T-helper 1 cell treated with Interleukin-12 subunit alpha and Interleukin-12 subunit beta and Interleukin-4 antibody, amounts not matched to agents 30 μg/mL and 1 μg/mL, for 36 hours (primary cell): ENCODE results near the gene EXTL1.

ENCODE experiments used
- H3K27ac Mint-ChIP-seq: one replicate; pipeline ENCODE4 v1.8.0; 2021; ENCODE audit warnings: mild to moderate bottlenecking, mixed read lengths
- H3K27me3 Mint-ChIP-seq: one replicate; pipeline ENCODE4 v1.8.0; 2021; ENCODE audit warnings: low read depth, mixed read lengths
- H3K36me3 Mint-ChIP-seq: one replicate; pipeline ENCODE4 v1.8.0; 2021; ENCODE audit warnings: low read depth, mixed read lengths
- H3K4me1 Mint-ChIP-seq: one replicate; pipeline ENCODE4 v1.8.0; 2021; ENCODE audit warnings: low read depth, mixed read lengths
- H3K4me3 Mint-ChIP-seq: one replicate; pipeline ENCODE4 v1.8.0; 2021; ENCODE audit warnings: mild to moderate bottlenecking, moderate library complexity, mixed read lengths
- H3K9me3 Mint-ChIP-seq: one replicate; pipeline ENCODE4 v1.8.0; 2021; ENCODE audit warnings: mixed read lengths

EXTL1 gene

DNA sequence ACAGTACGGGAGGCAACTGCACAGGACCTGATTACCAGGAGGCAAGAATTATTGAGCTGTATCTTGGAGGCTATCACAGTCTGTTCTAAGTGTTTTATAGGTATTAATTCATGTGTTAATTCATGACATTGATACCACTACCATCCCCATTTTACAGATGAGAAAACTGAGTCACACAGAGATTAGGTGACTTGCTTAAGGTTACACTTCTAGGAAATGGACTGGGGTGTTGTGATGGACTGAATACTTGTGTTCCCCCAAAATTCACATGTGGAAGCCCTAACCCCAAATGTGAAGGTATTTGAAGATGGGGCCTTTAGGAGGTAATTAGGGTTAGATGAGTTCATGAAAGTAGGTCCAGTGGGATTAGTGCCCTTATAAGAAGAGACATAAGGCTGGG, 55.9 kb downstream of the EXTL1 start:
- H3K4me1 Mint-ChIP-seq, result peaks cover 11% of the 10 kb centered on the region
- no peaks in the 10 kb centered on the region for H3K9me3 Mint-ChIP-seq
- no peak overlapping the region for H3K4me3 Mint-ChIP-seq
- H3K27ac Mint-ChIP-seq, result no peak overlapping the region
- H3K27me3 Mint-ChIP-seq, result peaks cover 34% of the 10 kb centered on the region
- no peaks in the 10 kb centered on the region for H3K36me3 Mint-ChIP-seq

DNA sequence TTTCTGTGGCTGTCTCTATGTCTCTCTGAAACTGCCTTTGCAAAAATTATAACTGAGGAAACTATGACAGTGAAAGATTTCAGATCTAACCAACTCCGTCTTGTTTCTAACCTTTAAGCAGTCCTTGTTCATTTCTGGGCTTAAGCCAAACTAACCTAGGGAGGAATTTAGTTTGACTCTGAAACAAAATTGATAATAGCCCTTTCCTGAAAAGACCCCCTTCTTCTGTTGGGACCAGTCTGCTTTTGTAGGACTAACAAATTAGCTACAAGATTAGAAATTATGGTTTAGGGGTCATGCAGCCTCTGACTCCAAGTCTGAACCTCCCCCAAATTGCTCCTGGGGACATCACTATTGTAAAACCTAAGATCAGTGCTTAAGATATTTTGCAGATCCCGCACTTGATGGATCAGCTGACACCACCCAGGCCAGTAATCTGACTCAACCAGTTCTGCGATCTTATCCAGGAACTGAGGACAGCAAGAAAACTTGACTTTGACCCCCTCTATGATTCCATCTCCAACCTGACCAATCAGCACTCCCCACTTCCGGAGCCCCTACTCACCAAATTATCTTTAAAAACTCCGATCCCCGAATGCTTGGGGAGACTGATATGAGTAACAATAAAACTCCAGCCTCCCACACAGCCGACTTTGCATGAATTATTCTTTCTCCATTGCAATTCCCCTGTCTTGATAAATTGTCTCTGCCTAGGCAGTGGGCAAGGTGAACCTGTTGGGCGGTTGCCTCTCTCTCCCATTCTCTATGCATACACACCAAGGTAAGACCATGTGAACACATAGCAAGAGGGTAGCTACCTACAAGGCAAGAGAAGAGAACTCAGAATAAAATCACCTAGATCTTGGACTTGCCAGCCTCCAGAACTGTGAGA, 57.0 kb downstream of the EXTL1 start:
- Mint-ChIP-seq H3K4me3 (no peak overlapping the region), H3K36me3 (no peaks in the 10 kb centered on the region), H3K9me3 (no peaks in the 10 kb centered on the region), H3K4me1 (peaks cover 11% of the 10 kb centered on the region), H3K27me3 (peaks cover 24% of the 10 kb centered on the region), H3K27ac (no peak overlapping the region)

DNA sequence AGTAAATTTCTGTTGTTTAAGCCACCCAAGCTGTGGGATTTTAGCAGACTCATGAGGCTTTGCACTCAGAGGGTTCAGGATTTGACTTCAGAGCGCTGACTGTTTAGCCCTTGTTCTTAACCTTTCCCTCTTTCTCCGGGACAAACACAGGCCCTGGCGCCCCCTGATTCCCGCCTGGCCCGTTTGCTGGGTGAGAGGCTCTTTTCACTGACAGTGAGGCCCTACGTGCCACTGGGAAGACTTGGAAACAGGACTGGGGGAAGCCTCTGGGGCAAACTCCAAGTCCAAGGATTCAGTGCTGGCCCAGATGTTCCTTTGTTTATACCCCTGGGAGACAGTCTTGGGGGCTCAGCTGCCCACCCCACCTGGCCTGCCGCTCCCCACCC, 57.6 kb downstream of the EXTL1 start:
- Mint-ChIP-seq H3K9me3 (no peaks in the 10 kb centered on the region), H3K36me3 (no peaks in the 10 kb centered on the region), H3K27me3 (peaks cover 23% of the 10 kb centered on the region), H3K27ac (no peak overlapping the region), H3K4me3 (no peak overlapping the region), H3K4me1 (peaks cover 11% of the 10 kb centered on the region)

DNA sequence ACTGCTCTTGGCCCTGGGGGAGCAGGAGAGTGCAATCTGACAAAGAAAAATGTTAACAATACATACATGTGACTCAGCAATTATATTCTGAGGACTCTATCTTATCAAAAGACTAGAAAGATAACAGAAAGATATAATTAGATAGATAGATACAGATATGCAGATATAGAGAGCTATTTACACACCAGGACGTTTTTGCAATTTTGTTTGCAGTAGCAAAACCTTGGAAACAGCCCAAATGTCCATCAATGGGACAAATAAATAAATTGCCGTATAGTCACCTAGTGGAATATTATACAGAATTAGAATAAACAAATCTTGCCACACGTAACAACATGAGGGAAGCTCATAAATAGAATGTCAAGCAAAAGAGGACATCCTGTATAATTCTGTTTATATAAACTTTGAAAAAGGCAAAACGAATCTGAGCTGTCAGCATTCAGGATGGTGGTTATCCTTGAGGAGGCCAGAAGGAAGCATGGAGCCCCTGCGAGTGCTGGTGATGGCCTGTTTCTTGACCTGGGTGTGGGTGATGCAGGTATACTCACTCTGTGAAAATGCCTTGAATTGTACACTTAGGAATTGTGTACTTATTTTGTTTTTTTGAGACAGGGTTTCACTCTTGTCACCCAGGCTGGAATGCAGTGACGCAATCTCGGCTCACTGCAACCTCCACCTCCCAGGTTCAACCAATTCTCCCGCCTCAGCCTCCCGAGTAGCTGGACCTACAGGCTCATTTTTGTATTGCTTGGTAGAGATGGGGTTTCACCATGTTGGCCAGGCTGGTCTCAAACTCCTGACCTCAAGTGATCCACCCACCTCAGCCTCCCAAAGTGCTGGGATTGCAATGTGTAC, 58.6 kb downstream of the EXTL1 start:
- no peaks in the 10 kb centered on the region for H3K9me3 Mint-ChIP-seq
- H3K4me1 Mint-ChIP-seq, result peaks cover 11% of the 10 kb centered on the region
- no peaks in the 10 kb centered on the region for H3K36me3 Mint-ChIP-seq
- H3K4me3 Mint-ChIP-seq, result no peak overlapping the region
- H3K27me3 Mint-ChIP-seq, result peaks cover 27% of the 10 kb centered on the region
- H3K27ac Mint-ChIP-seq, result no peak overlapping the region

GRCh38 chr1:26081267-26082019, 59.9 kb downstream of the EXTL1 start:
- Mint-ChIP-seq H3K27me3 (peaks cover 31% of the 10 kb centered on the region), H3K9me3 (no peaks in the 10 kb centered on the region), H3K27ac (no peak overlapping the region), H3K4me3 (no peak overlapping the region), H3K4me1 (no peaks in the 10 kb centered on the region), H3K36me3 (no peaks in the 10 kb centered on the region)

DNA sequence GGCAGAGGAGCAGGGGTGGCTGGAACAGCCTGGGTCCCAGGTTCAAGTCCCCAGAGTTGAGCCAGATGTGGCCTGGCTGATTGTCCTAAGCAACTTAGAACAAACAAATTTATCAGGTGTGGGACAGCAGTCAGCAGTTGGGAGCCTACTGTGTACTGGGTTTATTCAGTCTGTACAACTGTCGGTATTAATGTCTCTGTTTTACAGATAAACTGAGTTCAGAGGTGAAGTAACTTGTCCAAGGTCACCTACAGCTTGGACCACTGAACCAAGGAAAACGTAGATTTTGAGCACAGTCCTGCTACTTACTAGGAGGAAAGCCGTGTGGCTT, 60.4 kb downstream of the EXTL1 start:
- Mint-ChIP-seq H3K9me3 (no peaks in the 10 kb centered on the region), H3K36me3 (no peaks in the 10 kb centered on the region), H3K4me3 (no peak overlapping the region), H3K4me1 (no peaks in the 10 kb centered on the region), H3K27me3 (peaks cover 28% of the 10 kb centered on the region), H3K27ac (no peak overlapping the region)

DNA sequence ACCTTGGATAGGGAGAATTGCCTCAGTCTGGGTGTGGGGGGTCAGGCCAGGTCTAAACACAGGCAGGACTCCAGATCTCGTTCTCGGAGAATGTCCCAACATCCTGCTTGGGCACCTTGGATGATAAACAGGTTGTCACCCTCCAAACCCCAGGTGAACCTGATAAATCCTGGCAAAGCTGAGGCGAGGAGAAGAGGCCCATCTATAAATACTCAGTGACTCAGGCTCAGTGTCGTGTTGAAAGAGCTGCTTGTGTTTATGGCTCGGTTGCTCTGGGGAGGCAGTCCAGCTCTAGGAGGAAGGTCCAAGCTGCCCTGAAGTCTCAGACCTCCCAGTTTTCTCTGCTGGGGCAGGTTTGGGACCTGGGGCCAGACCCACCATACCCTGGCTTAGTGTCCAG, 61.6 kb downstream of the EXTL1 start:
- Mint-ChIP-seq H3K9me3 (no peaks in the 10 kb centered on the region), H3K4me3 (no peak overlapping the region), H3K27ac (no peak overlapping the region), H3K36me3 (no peaks in the 10 kb centered on the region), H3K27me3 (peaks cover 26% of the 10 kb centered on the region), H3K4me1 (no peaks in the 10 kb centered on the region)

GRCh38 chr1:26084091-26084561, 62.6 kb downstream of the EXTL1 start:
- Mint-ChIP-seq H3K9me3 (no peaks in the 10 kb centered on the region), H3K27me3 (peaks cover 19% of the 10 kb centered on the region)

GRCh38 chr1:26084844-26085243, 63.3 kb downstream of the EXTL1 start:
- Mint-ChIP-seq H3K36me3 (no peaks in the 10 kb centered on the region), H3K4me1 (no peaks in the 10 kb centered on the region), H3K4me3 (no peak overlapping the region), H3K27me3 (peaks cover 19% of the 10 kb centered on the region), H3K27ac (no peak overlapping the region), H3K9me3 (no peaks in the 10 kb centered on the region)

More at GRCh38 chr1:26084091-26084561, 62.6 kb downstream of the EXTL1 start:
- H3K36me3 Mint-ChIP-seq, result no peaks in the 10 kb centered on the region
- H3K4me1 Mint-ChIP-seq, result no peaks in the 10 kb centered on the region
- no peak overlapping the region for H3K4me3 Mint-ChIP-seq
- H3K27ac Mint-ChIP-seq, result no peak overlapping the region
